ENCODE results near the gene RRAD. TPM values are rescaled to one million over a fixed set of nuclear protein-coding genes. Genes with fewer than 3 reads are reported as not detected.
A peak's percentile ranks its signal among the peaks of the same experiment; 100 is the strongest.

The RRAD gene
- polyA plus RNA-seq, 1 experiment: 1.9 TPM

GRCh38 chr16:66880288-66881013 is 44.9 kb downstream of the RRAD start, which contains the start of gene PDP2:
PDP2 (plus strand) TSS chr16:66880515; CDS start chr16:66884285, 3,770 bp downstream.
- H3K27ac ChIP-seq (ENCODE audit: low read depth, low read length): no peak within 1 kb of the TSS
- no peaks in the 10 kb centered on the region; the same call in 1 of the 2 replicates for H3K9me3 ChIP-seq (ENCODE audit: control insufficient read depth, insufficient read depth, low read length)
- POLR2A ChIA-PET: interaction anchor here (0.6 to 1.9 kb wide), 2 partner anchors 8 to 139 kb away, joined by 6 to 7 read pairs; no protein-coding TSS in a partner anchor
- no peak for TF ChIP-seq CTCF (IDR thresholded peaks at IDR 0.05; ENCODE audit: low read depth, low read length)
- no peaks in the 10 kb centered on the region for H3K27me3 ChIP-seq (ENCODE audit: control insufficient read depth, insufficient read depth, low read length)
- peak within 1 kb of the TSS; percentile 84 for H3K4me3 ChIP-seq (ENCODE audit: low read depth, low read length)
- peak; percentile 78 for DNase-seq (ENCODE audit: low read depth, low spot score)
- CTCF ChIA-PET: interaction anchor here (0.7 to 3.6 kb wide), 5 partner anchors 8 to 50 kb away, joined by 3 to 21 read pairs (median 9); partner anchors contain the start of gene NAE1

DNA sequence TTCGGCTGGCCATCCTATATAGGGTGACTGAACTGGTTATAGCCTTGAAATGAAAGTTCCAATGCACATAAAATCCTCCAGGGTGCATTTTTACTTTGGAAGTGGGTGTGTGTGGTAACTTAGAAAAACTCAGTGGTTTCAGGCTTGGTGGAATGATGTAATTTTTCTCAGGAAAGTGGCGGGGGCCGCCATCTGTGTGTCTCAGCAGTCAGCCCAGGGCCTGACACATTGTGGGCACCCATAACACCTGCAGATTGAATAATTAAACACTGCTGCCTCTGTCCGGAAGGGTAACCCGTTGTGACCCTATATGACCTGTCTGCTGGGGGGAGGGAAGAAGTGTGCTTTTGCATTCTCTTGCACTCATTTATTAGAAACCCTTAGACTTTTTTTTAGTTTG is 47.3 kb downstream of the RRAD start:
- CTCF ChIA-PET: interaction anchor here (1.0 to 3.6 kb wide), 3 partner anchors 10 to 48 kb away, joined by 3 to 9 read pairs (median 8); partner anchors contain the start of gene NAE1
- no peaks in the 10 kb centered on the region for H3K27me3 ChIP-seq (ENCODE audit: control insufficient read depth, insufficient read depth, low read length)
- no peak overlapping the region for H3K27ac ChIP-seq (ENCODE audit: low read depth, low read length)
- no peaks in the 10 kb centered on the region; the same call in 1 of the 2 replicates for H3K9me3 ChIP-seq (ENCODE audit: control insufficient read depth, insufficient read depth, low read length)
- TF ChIP-seq CTCF (IDR thresholded peaks at IDR 0.05; ENCODE audit: low read depth, low read length): no peak
- H3K4me3 ChIP-seq (ENCODE audit: low read depth, low read length): no peak overlapping the region
- DNase-seq (ENCODE audit: low read depth, low spot score): no peak
- POLR2A ChIA-PET: no interaction called here

- H3K27me3 ChIP-seq (ENCODE audit: control insufficient read depth, insufficient read depth, low read length): no peaks in the 10 kb centered on the region
- DNase-seq (ENCODE audit: low read depth, low spot score): no peak
- ChIA-PET POLR2A (interaction anchor here (0.6 to 1.1 kb wide), 3 partner anchors 43 to 372 kb away, joined by 3 to 4 read pairs (median 3); partner anchors contain the start of gene NAE1), CTCF (interaction anchor here (0.6 to 10.4 kb wide), 8 partner anchors 15 to 369 kb away, joined by 3 to 161 read pairs (median 6); partner anchors contain the start of gene NAE1)
- no peak overlapping the region for H3K4me3 ChIP-seq (ENCODE audit: low read depth, low read length)
- peak overlapping the region; percentile 47 for H3K27ac ChIP-seq (ENCODE audit: low read depth, low read length)
- no peaks in the 10 kb centered on the region for H3K9me3 ChIP-seq (ENCODE audit: control insufficient read depth, insufficient read depth, low read length)
- TF ChIP-seq CTCF (IDR thresholded peaks at IDR 0.05; ENCODE audit: low read depth, low read length): no peak
Measured at GRCh38 chr16:66874079-66874775, 51.1 kb downstream of the RRAD start.

GRCh38 chr16:66873685-66874055 is 51.7 kb downstream of the RRAD start:
- no peaks in the 10 kb centered on the region for H3K9me3 ChIP-seq (ENCODE audit: control insufficient read depth, insufficient read depth, low read length)
- no peak for TF ChIP-seq CTCF (IDR thresholded peaks at IDR 0.05; ENCODE audit: low read depth, low read length)
- peak overlapping the region; percentile 82 for H3K27ac ChIP-seq (ENCODE audit: low read depth, low read length)
- ChIA-PET CTCF (interaction anchor here (0.6 to 10.4 kb wide), 29 partner anchors 9 to 519 kb away, joined by 3 to 161 read pairs (median 5); partner anchors contain the start of genes DYNC1LI2, NAE1 and RRAD), POLR2A (interaction anchor here (0.8 to 1.6 kb wide), 5 partner anchors 8 to 465 kb away, joined by 3 to 7 read pairs (median 3); partner anchors contain the start of gene NAE1)
- DNase-seq (ENCODE audit: low read depth, low spot score): no peak
- H3K4me3 ChIP-seq (ENCODE audit: low read depth, low read length): no peak overlapping the region
- H3K27me3 ChIP-seq (ENCODE audit: control insufficient read depth, insufficient read depth, low read length): no peaks in the 10 kb centered on the region

Data from AG04450 (cell line).